SK-N-SH (cell line): ENCODE data around the gene SLC39A9.

Experiments used
- JUND ChIP-seq: IDR thresholded peaks from 2 replicates; pipeline ENCODE4 v1.4.0; 2012
- MEF2A ChIP-seq: IDR thresholded peaks from 2 replicates; pipeline ENCODE4 v1.4.0; 2012; ENCODE audit warnings: low read depth, borderline replicate concordance
- TF ChIP-seq, protein P1 (sequence below): fragments of 200-600 bp; sonication (generic); IDR thresholded peaks from 2 replicates; pipeline ENCODE4 v1.6.1; 2017; ENCODE audit warnings: antibody characterized with exemption, mild to moderate bottlenecking, moderate library complexity
- TF ChIP-seq, protein P2 (sequence below): IDR thresholded peaks from 2 replicates; pipeline ENCODE4 v1.4.0; 2012; ENCODE audit warnings: low read depth

DNA sequence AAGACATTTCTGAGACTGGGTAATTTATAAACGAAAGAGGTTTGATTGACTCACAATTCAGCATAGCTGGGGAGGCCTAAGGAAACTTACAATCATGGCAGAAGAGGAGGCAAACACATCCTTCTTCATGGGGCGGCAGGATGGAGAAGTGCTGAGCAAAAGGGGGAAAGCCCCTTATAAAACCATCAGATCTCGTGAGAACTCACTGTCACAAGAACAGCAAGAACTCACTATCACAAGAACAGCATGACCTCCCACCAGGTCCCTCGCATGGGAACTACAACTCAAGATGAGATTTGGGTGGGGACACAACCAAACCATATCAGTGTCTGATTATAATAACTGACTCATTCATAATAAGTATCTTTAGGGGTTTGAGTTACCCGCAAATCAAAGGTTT is 6.4 kb downstream of the SLC39A9 start:
- TF ChIP-seq JUND = no peak
- TF ChIP-seq, protein P1, sequence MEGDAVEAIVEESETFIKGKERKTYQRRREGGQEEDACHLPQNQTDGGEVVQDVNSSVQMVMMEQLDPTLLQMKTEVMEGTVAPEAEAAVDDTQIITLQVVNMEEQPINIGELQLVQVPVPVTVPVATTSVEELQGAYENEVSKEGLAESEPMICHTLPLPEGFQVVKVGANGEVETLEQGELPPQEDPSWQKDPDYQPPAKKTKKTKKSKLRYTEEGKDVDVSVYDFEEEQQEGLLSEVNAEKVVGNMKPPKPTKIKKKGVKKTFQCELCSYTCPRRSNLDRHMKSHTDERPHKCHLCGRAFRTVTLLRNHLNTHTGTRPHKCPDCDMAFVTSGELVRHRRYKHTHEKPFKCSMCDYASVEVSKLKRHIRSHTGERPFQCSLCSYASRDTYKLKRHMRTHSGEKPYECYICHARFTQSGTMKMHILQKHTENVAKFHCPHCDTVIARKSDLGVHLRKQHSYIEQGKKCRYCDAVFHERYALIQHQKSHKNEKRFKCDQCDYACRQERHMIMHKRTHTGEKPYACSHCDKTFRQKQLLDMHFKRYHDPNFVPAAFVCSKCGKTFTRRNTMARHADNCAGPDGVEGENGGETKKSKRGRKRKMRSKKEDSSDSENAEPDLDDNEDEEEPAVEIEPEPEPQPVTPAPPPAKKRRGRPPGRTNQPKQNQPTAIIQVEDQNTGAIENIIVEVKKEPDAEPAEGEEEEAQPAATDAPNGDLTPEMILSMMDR = no peak
- TF ChIP-seq MEF2A = no peak
- TF ChIP-seq, protein P2, sequence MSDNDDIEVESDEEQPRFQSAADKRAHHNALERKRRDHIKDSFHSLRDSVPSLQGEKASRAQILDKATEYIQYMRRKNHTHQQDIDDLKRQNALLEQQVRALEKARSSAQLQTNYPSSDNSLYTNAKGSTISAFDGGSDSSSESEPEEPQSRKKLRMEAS = no peak
